Right atrium auricular region (tissue), 2 donors: ENCODE measurements around the gene HS3ST3A1. TPM values are rescaled to one million over a fixed set of nuclear protein-coding genes. Genes with fewer than 3 reads are reported as not detected.
"Not testable (repeated sequence)": the region's sequence is repeated elsewhere in the genome, so short reads cannot be mapped to it uniquely, and the experiment has no call there.

Experiments used
- DNase-seq: peaks from one replicate; pipeline ENCODE4 v3.0.0-alpha.2; 2019; ENCODE audit warnings: low spot score
- H3K27ac ChIP-seq, 2 donors: fragments of 200-600 bp; sonication (generic); 1 replicate in 1 of 2; 2 replicates in 1 of 2; pipeline ENCODE4 v1.5.1; 2016 to 2019
- H3K27me3 ChIP-seq, 2 donors: fragments of 200-600 bp; sonication (generic); one replicate each; pipeline versions ENCODE4 v1.5.1 to v1.6.0; 2017 to 2019
- H3K36me3 ChIP-seq: fragments of 200-600 bp; sonication (generic); one replicate; pipeline ENCODE4 v1.5.1; 2016
- H3K4me1 ChIP-seq, 2 donors: fragments of 200-600 bp; sonication (generic); one replicate each; pipeline versions ENCODE4 v1.5.1 to v1.6.0; 2017 to 2019
- H3K4me3 ChIP-seq, 2 donors: fragments of 200-600 bp; sonication (generic); 1 replicate in 1 of 2; 2 replicates in 1 of 2; pipeline ENCODE4 v1.5.1; 2017 to 2019; ENCODE audit warnings: mild to moderate bottlenecking in 1 of 2, moderate library complexity in 1 of 2
- H3K9me3 ChIP-seq, 2 donors: fragments of 200-600 bp; sonication (generic); one replicate each; pipeline ENCODE4 v1.5.1; 2019
- CTCF ChIP-seq, 2 donors: fragments of 200-600 bp; sonication (generic); IDR thresholded peaks; one replicate each; pipeline ENCODE4 v1.5.1; 2019; ENCODE audit warnings: antibody characterized with exemption in 2 of 2
- total RNA-seq, 2 donors: library from RNA; depleted of rRNA; stranded (reverse); fragments of >200 nt; gene quantifications; one replicate each; pipeline ENCODE4 v1.1.0, GENCODE V29; 2016

HS3ST3A1 gene
- total RNA-seq, 2 donors from 2014 or later = 5.6 TPM; not detected in 1

GRCh38 chr17:13560935-13561334, 40.8 kb downstream of the HS3ST3A1 start:
- Histone ChIP-seq H3K4me3 (no peak overlapping the region), H3K27me3 (no peaks in the 10 kb centered on the region), H3K4me1 (no peaks in the 10 kb centered on the region), H3K36me3 (no peaks in the 10 kb centered on the region), H3K27ac (no peak overlapping the region), H3K9me3 (no peaks in the 10 kb centered on the region)
- no peak for DNase-seq
- no peak for TF ChIP-seq CTCF (IDR thresholded peaks at IDR 0.05)

DNA sequence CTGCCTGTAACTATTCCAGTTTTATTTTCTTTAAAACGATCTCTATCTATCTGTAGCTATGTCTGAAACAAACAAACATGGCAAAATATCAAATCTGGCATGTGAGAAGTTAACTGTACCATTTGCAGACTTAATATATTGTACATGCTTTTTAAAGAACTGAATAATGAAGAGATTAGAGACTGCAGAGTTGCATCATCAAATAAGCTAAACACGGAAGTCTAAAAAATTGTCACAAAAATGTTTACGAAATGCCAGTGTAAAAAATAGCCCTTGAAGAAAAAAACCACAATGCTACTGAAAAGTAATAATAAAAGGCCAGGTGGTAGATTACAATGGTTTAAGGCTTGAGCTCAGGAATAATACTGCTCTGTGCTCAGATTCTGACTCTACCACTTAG, 43.1 kb downstream of the HS3ST3A1 start:
- TF ChIP-seq CTCF (IDR thresholded peaks at IDR 0.05) = no peak
- Histone ChIP-seq H3K36me3 (no peaks in the 10 kb centered on the region), H3K4me1 (no peaks in the 10 kb centered on the region), H3K9me3 (no peaks in the 10 kb centered on the region), H3K27ac (no peak overlapping the region), H3K27me3 (no peaks in the 10 kb centered on the region), H3K4me3 (no peak overlapping the region)
- DNase-seq = no peak

GRCh38 chr17:13557077-13557476, 44.7 kb downstream of the HS3ST3A1 start:
- Histone ChIP-seq H3K4me1 (no peaks in the 10 kb centered on the region), H3K27me3 (no peaks in the 10 kb centered on the region), H3K9me3 (no peaks in the 10 kb centered on the region), H3K27ac (no peak overlapping the region), H3K4me3 (no peak overlapping the region), H3K36me3 (no peaks in the 10 kb centered on the region)
- DNase-seq = no peak
- no peak for TF ChIP-seq CTCF (IDR thresholded peaks at IDR 0.05)

DNA sequence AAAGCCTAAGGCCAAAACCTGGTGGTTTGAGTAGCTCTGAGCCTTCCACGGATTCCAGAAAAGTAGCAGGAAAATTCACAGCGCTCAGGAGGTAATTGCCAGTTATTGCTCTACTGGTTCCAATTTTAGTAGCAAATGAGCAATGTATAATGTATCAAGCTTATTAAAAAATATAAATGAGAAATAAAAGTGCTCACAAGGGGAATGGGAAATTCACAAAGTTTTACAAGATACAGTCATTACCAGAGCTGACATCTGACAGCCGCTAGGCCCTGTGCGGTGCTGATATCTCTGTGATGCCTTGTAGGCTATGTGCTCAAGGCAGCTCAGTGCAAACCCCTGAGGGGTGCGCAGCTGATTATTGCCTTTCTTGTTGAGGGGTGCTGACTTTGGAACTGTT, 47.5 kb downstream of the HS3ST3A1 start:
- no peak for TF ChIP-seq CTCF (IDR thresholded peaks at IDR 0.05)
- no peak for DNase-seq
- Histone ChIP-seq H3K36me3 (no peaks in the 10 kb centered on the region), H3K4me3 (no peak overlapping the region), H3K4me1 (no peaks in the 10 kb centered on the region), H3K27ac (no peak overlapping the region), H3K9me3 (no peaks in the 10 kb centered on the region), H3K27me3 (no peaks in the 10 kb centered on the region)

DNA sequence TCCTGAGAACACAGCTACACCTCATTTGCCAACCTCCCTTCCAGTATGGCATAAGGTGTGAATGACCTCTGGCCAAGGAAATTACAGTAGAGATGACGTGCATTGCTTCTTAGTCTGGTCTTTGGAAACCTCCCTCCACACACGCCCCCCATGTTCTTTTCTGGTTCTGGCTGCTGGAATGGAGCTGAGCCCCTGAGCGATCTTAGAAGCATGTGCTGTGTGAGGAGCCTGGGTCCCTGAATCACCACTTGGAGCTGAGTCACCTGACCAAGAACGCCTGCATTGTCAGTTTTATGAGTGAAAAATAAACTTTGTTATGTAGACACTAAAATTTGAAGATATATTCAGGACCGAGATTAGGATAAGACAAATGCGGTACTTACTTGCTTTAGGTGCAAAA, 51.4 kb downstream of the HS3ST3A1 start:
- H3K9me3 ChIP-seq = no peaks in the 10 kb centered on the region
- H3K4me1 ChIP-seq = no peaks in the 10 kb centered on the region
- no peak for DNase-seq
- H3K27ac ChIP-seq = no peak overlapping the region
- TF ChIP-seq CTCF (IDR thresholded peaks at IDR 0.05) = no peak
- H3K27me3 ChIP-seq = no peaks in the 10 kb centered on the region
- H3K36me3 ChIP-seq = no peaks in the 10 kb centered on the region
- no peak overlapping the region for H3K4me3 ChIP-seq

DNA sequence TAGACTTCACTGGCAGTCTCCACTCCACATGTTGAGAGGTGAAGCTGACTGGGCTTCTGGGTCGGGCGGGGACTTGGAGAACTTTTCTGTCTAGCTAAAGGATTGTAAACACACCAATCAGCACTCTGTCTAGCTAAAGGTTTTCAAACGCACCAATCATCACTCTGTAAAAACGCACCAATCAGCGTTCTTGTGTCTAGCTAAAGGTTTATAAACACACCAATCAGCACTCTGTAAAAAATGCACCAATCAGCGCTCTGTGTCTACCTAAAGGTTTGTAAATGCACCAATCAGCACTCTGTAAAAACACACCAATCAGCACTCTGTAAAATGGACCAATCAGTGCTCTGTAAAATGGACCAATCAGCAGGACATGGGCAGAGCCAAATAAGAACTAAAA, 53.2 kb downstream of the HS3ST3A1 start:
- H3K36me3 ChIP-seq, H3K4me1 ChIP-seq, H3K4me3 ChIP-seq, DNase-seq, H3K27me3 ChIP-seq, H3K27ac ChIP-seq, H3K9me3 ChIP-seq: not testable (repeated sequence)
